B cell (primary cell): Measurements from ENCODE around the gene TTLL10. TPM values are rescaled to one million over a fixed set of nuclear protein-coding genes. Genes with fewer than 3 reads are reported as not detected.

ENCODE experiments used
- ATAC-seq: fragments of 200-7000 bp; cut with Tn5 transposase; one replicate; pipeline ENCODE4 v1.10.0; 2021; ENCODE audit warnings: low read depth, mild to moderate bottlenecking, moderate number of reproducible peaks, moderate library complexity
- CTCF ChIA-PET: fragments of 350-600 bp; sonication (Branson Sonifier 250); formaldehyde crosslinking; loops from one replicate; lab custom pipeline; 2021; ENCODE audit warnings: antibody characterized with exemption, inconsistent platforms; lab: Charles Lee
- POLR2A ChIA-PET: fragments of 350-600 bp; sonication (Branson Sonifier 250); formaldehyde crosslinking; loops from one replicate; lab custom pipeline; 2021; ENCODE audit warnings: antibody characterized with exemption; lab: Charles Lee
- DNase-seq: peaks from one replicate; pipeline ENCODE4 v3.0.0; 2013
- H2AFZ ChIP-seq: 2 replicates; pipeline ENCODE4 v1.6.1; 2012; ENCODE audit warnings: mild to moderate bottlenecking, low read depth, low read length; ENCODE audit not compliant: insufficient read depth, poor library complexity, severe bottlenecking
- H3K27ac ChIP-seq, 2 donors: 1 replicate in 1 of 2; 2 replicates in 1 of 2; pipeline ENCODE4 v1.5.1; 2012 to 2013; ENCODE audit warnings: low read length in 2 of 2, mild to moderate bottlenecking in 2 of 2, moderate library complexity in 1 of 2
- H3K27me3 ChIP-seq, 4 experiments: fragments of 200-600 bp in 1 of 4; sonication (generic) in 1 of 4; replicated peaks in 1 of 4; 1 replicate in 2 of 4; 2 replicates in 2 of 4; pipeline versions ENCODE4 v1.6.1 to v1.7.0; 2013 to 2016; ENCODE audit warnings: low read length in 3 of 4, mild to moderate bottlenecking in 2 of 4, mixed read lengths in 1 of 4, moderate library complexity in 1 of 4; ENCODE audit not compliant: insufficient read depth in 4 of 4, control insufficient read depth in 3 of 4; ENCODE audit errors: control extremely low read depth in 1 of 4
- H3K36me3 ChIP-seq, 2 experiments: replicated peaks in 1 of 2; 1 replicate in 1 of 2; 2 replicates in 1 of 2; pipeline versions ENCODE4 v1.6.1 to v1.7.1; 2013; ENCODE audit warnings: low read length in 1 of 2; ENCODE audit not compliant: insufficient read depth in 2 of 2, control insufficient read depth in 1 of 2; ENCODE audit errors: control extremely low read depth in 1 of 2, extremely low read depth in 1 of 2
- H3K4me1 ChIP-seq, 2 donors: fragments of 200-600 bp in 1 of 2; sonication (generic) in 1 of 2; 1 replicate in 1 of 2; 2 replicates in 1 of 2; pipeline versions ENCODE4 v1.5.1 to v1.6.1; 2013 to 2017; ENCODE audit warnings: low read length in 2 of 2; ENCODE audit not compliant: control insufficient read depth in 2 of 2, insufficient read depth in 2 of 2
- H3K4me2 ChIP-seq: replicated peaks from 2 replicates; pipeline ENCODE3; 2012; ENCODE audit warnings: mild to moderate bottlenecking, low read depth, low read length; ENCODE audit not compliant: poor library complexity, severe bottlenecking
- H3K4me3 ChIP-seq, 5 experiments: fragments of 200-600 bp in 1 of 5; sonication (generic) in 1 of 5; 1 replicate in 3 of 5; 2 replicates in 2 of 5; pipeline versions ENCODE4 v1.5.1 to v1.7.0; 2011 to 2016; ENCODE audit warnings: low read length in 4 of 5, mild to moderate bottlenecking in 4 of 5, low read depth in 2 of 5, control low read depth in 1 of 5, moderate library complexity in 1 of 5; ENCODE audit not compliant: insufficient read depth in 1 of 5; ENCODE audit errors: control extremely low read depth in 1 of 5, extremely low read depth in 1 of 5
- H3K79me2 ChIP-seq: fragments of 200-600 bp; sonication (generic); one replicate; pipeline ENCODE4 v1.6.0; 2016; ENCODE audit warnings: low read length; ENCODE audit not compliant: control insufficient read depth, insufficient read depth
- H3K9ac ChIP-seq: fragments of 200-600 bp; sonication (generic); 2 replicates; pipeline ENCODE4 v1.6.1; 2017; ENCODE audit warnings: mild to moderate bottlenecking, low read length, moderate library complexity
- H3K9me3 ChIP-seq, 3 donors: one replicate each; pipeline versions ENCODE4 v1.6.1 to v1.7.1; 2013; ENCODE audit warnings: low read length in 2 of 3; ENCODE audit not compliant: control insufficient read depth in 2 of 3, insufficient read depth in 1 of 3; ENCODE audit errors: control extremely low read depth in 1 of 3
- H4K20me1 ChIP-seq: 2 replicates; pipeline ENCODE4 v1.6.0; 2012; ENCODE audit warnings: mild to moderate bottlenecking, low read length; ENCODE audit not compliant: insufficient read depth, control insufficient read depth, poor library complexity, severe bottlenecking
- H3K27ac Mint-ChIP-seq: one replicate; pipeline ENCODE4 v1.8.0; 2021; ENCODE audit warnings: mixed read lengths
- H3K27me3 Mint-ChIP-seq: one replicate; pipeline ENCODE4 v1.8.0; 2021; ENCODE audit warnings: mixed read lengths
- H3K4me1 Mint-ChIP-seq: one replicate; pipeline ENCODE4 v1.8.0; 2021; ENCODE audit warnings: mixed read lengths
- H3K4me3 Mint-ChIP-seq: one replicate; pipeline ENCODE4 v1.8.0; 2021; ENCODE audit warnings: mixed read lengths
- H3K9me3 Mint-ChIP-seq: one replicate; pipeline ENCODE4 v1.8.0; 2022; ENCODE audit warnings: mixed read lengths; ENCODE audit not compliant: insufficient read depth
- EZH2 ChIP-seq: IDR thresholded peaks from 2 replicates; pipeline ENCODE4 v1.6.1; 2012; ENCODE audit warnings: borderline replicate concordance, low read depth, mild to moderate bottlenecking, moderate library complexity, low read length; ENCODE audit not compliant: insufficient read depth, poor library complexity, severe bottlenecking
- WGBS: methylation state at CpG from one replicate; pipeline ENCODE4 v1.1.5; 2013; ENCODE audit warnings: missing lambda C conversion rate; ENCODE audit not compliant: insufficient coverage; 5-methylcytosine and 5-hydroxymethylcytosine counted together
- intact Hi-C: fragments of 100-400 bp; cut with micrococcal nuclease; formaldehyde crosslinking; loops from one replicate; pipeline ENCODE4 v1.10.0; 2022
- polyA plus RNA-seq: library from polyadenylated mRNA; depleted of rRNA; stranded (reverse); fragments of >200 nt; gene quantifications from 2 replicates; pipeline ENCODE4 v1.2.3, GENCODE V29; 2012
- total RNA-seq, 2 donors: library from RNA; stranded (reverse); fragments of 120-200 nt in 1 of 2; gene quantifications; 1 replicate in 1 of 2; 2 replicates in 1 of 2; pipeline versions ENCODE4 v1.2.3 to v1.2.4, GENCODE V29; 2013 to 2022
- TF ChIP-seq, protein P1 (sequence below): fragments of 200-600 bp; IDR thresholded peaks from one replicate; pipeline ENCODE4 v1.8.0; 2022; ENCODE audit warnings: antibody characterized with exemption, mild to moderate bottlenecking

TTLL10 gene
- total and polyA plus RNA-seq, 2 donors (not counting 1 experiment from before 2014, with no cell fraction given), result 0.37 to 0.45 TPM

DNA sequence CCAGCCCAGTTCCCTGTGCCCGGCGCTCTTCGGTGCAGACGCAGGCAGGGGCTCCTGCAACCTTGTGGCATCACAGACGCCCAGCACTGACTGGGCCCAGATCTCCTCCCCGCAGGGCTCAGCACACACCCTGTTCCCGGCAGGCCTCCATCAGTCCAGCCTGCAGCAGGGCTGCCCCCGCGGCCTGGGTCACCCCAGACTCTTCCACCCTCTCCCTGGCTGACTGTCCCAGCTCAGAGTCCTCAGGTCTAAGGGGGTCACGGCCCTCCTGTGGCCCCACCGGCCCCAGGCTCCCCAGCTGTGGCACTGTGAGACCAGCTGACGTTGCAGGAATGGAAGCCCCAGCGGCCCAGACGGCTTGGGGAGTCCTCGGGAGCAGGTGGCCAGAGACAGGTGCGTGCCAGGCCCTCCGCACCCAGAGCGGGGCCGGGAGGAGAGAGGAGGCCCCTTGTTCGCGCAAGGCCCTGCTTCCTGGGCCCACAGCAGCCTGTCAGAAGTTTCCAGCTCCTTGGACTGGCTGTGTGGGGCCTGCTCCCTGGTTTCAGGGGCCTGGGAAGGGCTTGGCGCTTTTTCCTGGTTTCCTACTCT is 62.6 kb downstream of the TTLL10 start:
- no peak overlapping the region for H3K4me3 Mint-ChIP-seq
- Histone ChIP-seq H4K20me1 (peaks cover 29% of the 10 kb centered on the region), H3K9me3 (peaks cover 0 to 5% (median 0%) of the 10 kb centered on the region in 3 donors), H3K4me2 (no peak overlapping the region), H3K27me3 (peaks cover 0 to 28% (median 8%) of the 10 kb centered on the region in 4 experiments), H3K4me3 (no peak overlapping the region), H3K4me1 (peaks cover 23 to 24% of the 10 kb centered on the region in 2 donors), H3K9ac (no peak overlapping the region), H3K79me2 (peaks cover 27% of the 10 kb centered on the region), H3K27ac (no peak overlapping the region), H2AFZ (no peak overlapping the region), H3K36me3 (peaks cover 0 to 8% of the 10 kb centered on the region in 2 experiments)
- ATAC-seq (no peak), DNase-seq (no peak)
- 89% methylated on average over 22 of the region's 22 CpGs for WGBS
- ChIA-PET POLR2A (no interaction called here), CTCF (interaction anchor here (1.3 kb wide), 1 partner anchor 114 kb away, joined by 5 read pairs; no protein-coding TSS in a partner anchor)
- H3K27ac Mint-ChIP-seq, result no peak overlapping the region
- peaks cover 26% of the 10 kb centered on the region for H3K4me1 Mint-ChIP-seq
- TF ChIP-seq, protein P1, sequence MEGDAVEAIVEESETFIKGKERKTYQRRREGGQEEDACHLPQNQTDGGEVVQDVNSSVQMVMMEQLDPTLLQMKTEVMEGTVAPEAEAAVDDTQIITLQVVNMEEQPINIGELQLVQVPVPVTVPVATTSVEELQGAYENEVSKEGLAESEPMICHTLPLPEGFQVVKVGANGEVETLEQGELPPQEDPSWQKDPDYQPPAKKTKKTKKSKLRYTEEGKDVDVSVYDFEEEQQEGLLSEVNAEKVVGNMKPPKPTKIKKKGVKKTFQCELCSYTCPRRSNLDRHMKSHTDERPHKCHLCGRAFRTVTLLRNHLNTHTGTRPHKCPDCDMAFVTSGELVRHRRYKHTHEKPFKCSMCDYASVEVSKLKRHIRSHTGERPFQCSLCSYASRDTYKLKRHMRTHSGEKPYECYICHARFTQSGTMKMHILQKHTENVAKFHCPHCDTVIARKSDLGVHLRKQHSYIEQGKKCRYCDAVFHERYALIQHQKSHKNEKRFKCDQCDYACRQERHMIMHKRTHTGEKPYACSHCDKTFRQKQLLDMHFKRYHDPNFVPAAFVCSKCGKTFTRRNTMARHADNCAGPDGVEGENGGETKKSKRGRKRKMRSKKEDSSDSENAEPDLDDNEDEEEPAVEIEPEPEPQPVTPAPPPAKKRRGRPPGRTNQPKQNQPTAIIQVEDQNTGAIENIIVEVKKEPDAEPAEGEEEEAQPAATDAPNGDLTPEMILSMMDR, result no peak
- no peak for TF ChIP-seq EZH2
- H3K9me3 Mint-ChIP-seq, result no peaks in the 10 kb centered on the region
- no peaks in the 10 kb centered on the region for H3K27me3 Mint-ChIP-seq
- intact Hi-C loops, result loop anchor here (10.0 kb wide), 1 partner anchor 201 kb away; no protein-coding TSS in a partner anchor
